Cardiac muscle cell (in vitro differentiated cells and primary cell): ENCODE results near the gene GNAS. TPM values are rescaled to one million over a fixed set of nuclear protein-coding genes. Genes with fewer than 3 reads are reported as not detected.

ENCODE experiments used
- DNase-seq, 2 donors: peaks; one replicate each; pipeline versions ENCODE4 v3.0.0 to v3.0.0-alpha.2; 2010 to 2017; ENCODE audit warnings: low read depth in 1 of 2, low spot score in 1 of 2
- H3K27ac ChIP-seq: fragments of 200-600 bp; sonication (generic); 2 replicates; pipeline ENCODE4 v1.5.1; 2016
- H3K27me3 ChIP-seq: fragments of 200-600 bp; sonication (generic); 2 replicates; pipeline ENCODE4 v1.6.0; 2016; ENCODE audit warnings: control low read depth
- H3K36me3 ChIP-seq: fragments of 200-600 bp; sonication (generic); 2 replicates; pipeline ENCODE4 v1.5.1; 2016; ENCODE audit warnings: control low read depth
- H3K4me1 ChIP-seq: fragments of 200-600 bp; sonication (generic); 2 replicates; pipeline ENCODE4 v1.8.1; 2017; ENCODE audit warnings: low read depth, mild to moderate bottlenecking, mixed run types
- H3K4me3 ChIP-seq: fragments of 200-600 bp; sonication (generic); 2 replicates; pipeline ENCODE4 v1.5.1; 2016; ENCODE audit warnings: mild to moderate bottlenecking
- H3K9me3 ChIP-seq: fragments of 200-600 bp; sonication (generic); 2 replicates; pipeline ENCODE4 v1.5.1; 2017; ENCODE audit warnings: low read depth, mild to moderate bottlenecking, control low read depth
- CTCF ChIP-seq: IDR thresholded peaks from 2 replicates; pipeline ENCODE4 v1.5.1; 2012; ENCODE audit warnings: low read depth, mild to moderate bottlenecking, low read length
- polyA plus RNA-seq: library from polyadenylated mRNA; unstranded; fragments of >200 nt; fragmentation: Nextera tagmentation; extraction: Ambion mirVana; gene quantifications from 2 replicates; pipeline ENCODE4 v1.2.1, GENCODE V29; 2016
- total RNA-seq: library from RNA; depleted of rRNA; stranded (reverse); fragments of >200 nt; gene quantifications from 2 replicates; pipeline ENCODE4 v1.2.3, GENCODE V29; 2016

Gene GNAS
- total and polyA plus RNA-seq, 2 experiments from 2014 or later: 1,319 to 2,744 TPM

DNA sequence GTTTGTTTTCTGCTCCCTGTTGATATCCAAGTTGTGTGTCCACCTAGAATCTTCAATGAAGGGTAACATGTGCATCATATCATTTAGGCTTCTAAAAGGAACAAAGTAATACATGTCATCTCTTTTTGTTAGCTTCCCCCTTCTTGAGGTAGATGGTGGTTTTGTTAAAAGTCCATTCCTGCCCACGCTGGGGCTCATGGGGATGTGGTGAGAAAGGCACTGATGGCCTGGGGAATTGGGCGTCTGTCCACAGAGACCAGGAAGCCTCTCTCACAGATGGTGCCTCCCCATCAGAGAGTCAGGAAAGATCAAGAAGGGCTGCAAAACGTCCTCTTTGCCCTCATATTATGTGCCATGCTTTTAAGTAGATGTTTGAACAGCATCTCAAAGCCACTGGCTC lies 32.5 kb downstream of the GNAS start:
- Histone ChIP-seq H3K27ac (no peak overlapping the region), H3K36me3 (no peaks in the 10 kb centered on the region), H3K9me3 (no peaks in the 10 kb centered on the region), H3K27me3 (no peaks in the 10 kb centered on the region), H3K4me1 (peaks cover 2% of the 10 kb centered on the region), H3K4me3 (no peak overlapping the region)
- no peak for TF ChIP-seq CTCF
- DNase-seq: no peak

DNA sequence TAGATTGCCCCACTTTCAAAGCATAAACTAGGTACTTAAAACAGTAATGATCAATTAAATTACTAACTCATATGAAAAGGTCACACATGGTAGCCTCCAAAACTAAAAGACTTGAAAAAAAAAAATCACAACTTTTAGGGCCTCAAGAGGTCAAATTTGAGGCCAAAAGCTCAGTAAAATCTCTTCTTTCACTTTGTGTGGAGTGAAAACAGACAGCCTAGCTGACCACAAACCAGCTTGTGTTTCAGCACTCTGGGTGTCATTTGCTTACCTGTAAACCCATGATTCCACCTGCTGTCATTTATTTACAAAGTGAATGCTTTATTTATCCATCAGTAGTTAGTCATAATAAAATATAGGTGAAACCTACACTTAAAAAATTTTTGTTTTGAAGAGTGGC lies 34.0 kb downstream of the GNAS start:
- Histone ChIP-seq H3K4me1 (peaks cover 2% of the 10 kb centered on the region), H3K27me3 (no peaks in the 10 kb centered on the region), H3K36me3 (no peaks in the 10 kb centered on the region), H3K9me3 (no peaks in the 10 kb centered on the region), H3K27ac (no peak overlapping the region), H3K4me3 (no peak overlapping the region)
- TF ChIP-seq CTCF: no peak
- no peak for DNase-seq

DNA sequence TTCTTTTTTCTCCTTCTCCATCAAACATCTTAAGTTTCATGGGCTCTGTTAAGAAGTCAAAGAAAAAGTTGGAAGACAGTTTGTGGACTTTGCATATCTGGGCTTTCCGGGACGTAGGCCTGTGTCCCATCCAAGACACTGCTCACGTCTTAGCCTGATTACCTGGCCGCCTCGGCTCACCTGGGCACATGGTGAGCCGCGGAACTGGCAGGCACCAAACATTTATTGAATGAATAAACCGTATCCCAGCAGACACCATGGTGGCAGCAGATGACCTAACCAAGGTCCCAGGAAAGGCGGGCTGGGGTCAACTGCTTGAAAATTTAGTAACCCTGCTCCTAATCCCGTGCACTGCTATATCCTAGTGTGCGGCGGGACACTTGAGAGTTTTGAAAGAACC lies 35.6 kb downstream of the GNAS start:
- TF ChIP-seq CTCF: no peak

DNA sequence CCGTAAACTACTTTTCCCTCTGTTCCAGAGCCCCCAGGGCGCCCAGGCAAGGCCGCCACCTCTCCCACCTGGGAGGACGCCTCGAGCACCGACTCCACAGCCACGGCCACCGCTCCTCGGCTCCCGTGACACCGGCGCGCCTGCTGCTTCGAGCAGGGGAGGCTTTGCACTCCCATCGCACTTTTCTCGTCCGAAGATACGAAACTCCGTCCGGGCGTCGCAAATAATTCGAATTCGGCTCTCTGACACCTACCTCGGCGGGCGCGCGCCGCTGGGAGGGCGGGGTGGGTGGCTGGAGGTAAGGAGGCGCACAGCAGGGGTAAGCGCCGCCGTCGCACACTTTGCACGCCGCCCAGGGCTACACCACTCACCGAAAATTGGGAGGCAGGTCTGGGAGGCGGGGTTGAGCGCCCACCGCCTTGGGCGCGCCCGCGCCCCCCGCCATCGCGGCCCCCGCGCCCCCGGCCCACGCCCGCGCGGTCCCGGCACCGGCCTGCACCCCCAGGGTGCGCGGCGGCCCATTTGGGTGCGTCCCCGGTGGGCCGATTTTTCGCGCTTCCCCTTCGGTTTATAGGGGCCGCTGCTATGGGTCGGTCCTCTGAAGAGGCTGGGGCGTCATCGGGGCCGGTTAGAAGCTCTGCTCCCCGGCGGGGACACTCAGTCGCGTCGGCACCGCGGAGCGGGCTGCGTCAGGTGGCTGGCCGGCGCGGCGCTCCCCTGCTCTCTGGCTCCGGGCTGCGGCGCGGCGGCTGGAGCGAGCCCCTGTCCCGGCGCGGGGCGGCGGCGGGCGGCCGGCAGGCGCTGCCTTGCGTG lies 36.2 kb downstream of the GNAS start:
- Histone ChIP-seq H3K4me3 (peak overlapping the region; percentile 95), H3K27me3 (no peaks in the 10 kb centered on the region), H3K27ac (peak overlapping the region; percentile 94), H3K4me1 (peaks cover 3% of the 10 kb centered on the region), H3K9me3 (no peaks in the 10 kb centered on the region), H3K36me3 (no peaks in the 10 kb centered on the region)
- TF ChIP-seq CTCF: no peak
- peak; percentile 78 to 90 for DNase-seq

More for the DNA sequence above, 35.6 kb downstream of the GNAS start:
- Histone ChIP-seq H3K4me3 (peak overlapping the region; percentile 95), H3K4me1 (peaks cover 2% of the 10 kb centered on the region), H3K9me3 (no peaks in the 10 kb centered on the region), H3K36me3 (no peaks in the 10 kb centered on the region), H3K27ac (peak overlapping the region; percentile 94), H3K27me3 (no peaks in the 10 kb centered on the region)
- no peak for DNase-seq

GRCh38 chr20:58889334-58889760 lies 36.8 kb downstream of the GNAS start:
- Histone ChIP-seq H3K27ac (peak overlapping the region; percentile 94), H3K4me1 (peaks cover 9% of the 10 kb centered on the region)

More at GRCh38 chr20:58889334-58889760, 36.8 kb downstream of the GNAS start:
- no peaks in the 10 kb centered on the region for H3K36me3 ChIP-seq
- H3K4me3 ChIP-seq: peak overlapping the region; percentile 95
- no peaks in the 10 kb centered on the region for H3K27me3 ChIP-seq
- H3K9me3 ChIP-seq: no peaks in the 10 kb centered on the region
- no peak for TF ChIP-seq CTCF
- no peak for DNase-seq
